Measurements from ENCODE around the gene NFIB. TPM values are rescaled to one million over a fixed set of nuclear protein-coding genes. Genes with fewer than 3 reads are reported as not detected.

Gene NFIB
- polyA plus RNA-seq, 1 donor (not counting 4 experiments of a cell fraction or from before 2014, with no cell fraction given) = 8.9 TPM

GRCh38 chr9:14361074-14361473 lies 47.1 kb upstream of the NFIB start:
- DNase-seq (ENCODE audit: low read depth, low spot score) (no peak), FAIRE-seq (no peak)
- Histone ChIP-seq H3K36me3 (ENCODE audit: control insufficient read depth in 2 of 2, extremely low read depth in 1 of 2, insufficient read depth in 2 of 2, low read length in 2 of 2) (no peaks in the 10 kb centered on the region), H3K9me1 (ENCODE audit: control insufficient read depth, extremely low read depth, insufficient read depth, low read length) (no peaks in the 10 kb centered on the region), H2AFZ (ENCODE audit: control insufficient read depth, low read length) (no peak overlapping the region), H3K79me2 (ENCODE audit: control insufficient read depth, insufficient read depth, low read length) (no peaks in the 10 kb centered on the region), H3K4me1 (ENCODE audit: control insufficient read depth, extremely low read depth, insufficient read depth, low read length) (no peaks in the 10 kb centered on the region), H3K27me3 (ENCODE audit: control insufficient read depth, extremely low read depth, insufficient read depth, low read length) (peaks cover 4% of the 10 kb centered on the region), H3K9me3 (ENCODE audit: control insufficient read depth, low read depth, low read length) (no peaks in the 10 kb centered on the region), H4K20me1 (ENCODE audit: control insufficient read depth, extremely low read depth, insufficient read depth, low read length) (no peaks in the 10 kb centered on the region), H3K9ac (ENCODE audit: control insufficient read depth, extremely low read depth, insufficient read depth, low read length) (no peak overlapping the region), H3K27ac (ENCODE audit: control insufficient read depth, insufficient read depth, low read length) (no peak overlapping the region), H3K4me3 (ENCODE audit: control insufficient read depth in 2 of 3, extremely low read depth in 1 of 3, insufficient read depth in 2 of 3, low read depth in 1 of 3, low read length in 3 of 3) (no peak overlapping the region), H3K4me2 (ENCODE audit: control insufficient read depth, extremely low read depth, insufficient read depth, low read depth, low read length) (no peak overlapping the region)
- dilution Hi-C loops (cut with MboI; ENCODE audit: extremely low pct_ligation_motif_present, low sequenced_read_pairs) = no loop called here
- TF ChIP-seq CTCF (optimal IDR thresholded peaks at IDR 0.05 in 1 of 3, IDR thresholded peaks at IDR 0.05 in 1 of 3, conservative IDR thresholded peaks at IDR 0.05 in 1 of 3; ENCODE audit: extremely low read depth in 1 of 3, insufficient read depth in 2 of 3, low read length in 3 of 3) (no peak), EZH2 (IDR thresholded peaks at IDR 0.05; ENCODE audit: low read length) (no peak)

DNA sequence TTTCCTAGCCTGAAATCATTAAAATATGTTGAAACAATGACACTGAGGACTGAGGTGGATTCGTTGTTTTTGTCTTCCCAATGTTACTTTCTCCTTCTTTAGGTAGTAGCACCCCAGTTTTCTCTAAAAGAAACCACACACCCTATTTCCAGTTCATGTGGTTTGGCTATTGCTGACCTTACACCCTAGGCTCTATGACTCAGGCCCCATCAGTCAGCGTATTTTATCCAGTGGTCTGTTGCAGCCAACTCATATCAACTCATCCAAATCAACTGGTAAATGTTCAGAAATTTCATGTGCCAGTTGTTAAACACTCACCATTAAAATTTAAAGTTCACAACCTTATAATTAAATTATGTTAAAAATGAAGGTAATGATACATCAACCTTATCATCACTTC lies 44.6 kb upstream of the NFIB start:
- no peak overlapping the region for H2AFZ ChIP-seq (ENCODE audit: control insufficient read depth, low read length)
- no peak overlapping the region for H3K27ac ChIP-seq (ENCODE audit: control insufficient read depth, insufficient read depth, low read length)
- no peaks in the 10 kb centered on the region for H3K9me1 ChIP-seq (ENCODE audit: control insufficient read depth, extremely low read depth, insufficient read depth, low read length)
- no peak for TF ChIP-seq EZH2 (IDR thresholded peaks at IDR 0.05; ENCODE audit: low read length)
- no peak for TF ChIP-seq CTCF (optimal IDR thresholded peaks at IDR 0.05 in 1 of 3, IDR thresholded peaks at IDR 0.05 in 1 of 3, conservative IDR thresholded peaks at IDR 0.05 in 1 of 3; ENCODE audit: extremely low read depth in 1 of 3, insufficient read depth in 2 of 3, low read length in 3 of 3)
- FAIRE-seq (no peak), DNase-seq (ENCODE audit: low read depth, low spot score) (no peak)
- no peaks in the 10 kb centered on the region for H3K79me2 ChIP-seq (ENCODE audit: control insufficient read depth, insufficient read depth, low read length)
- H4K20me1 ChIP-seq (ENCODE audit: control insufficient read depth, extremely low read depth, insufficient read depth, low read length) = no peaks in the 10 kb centered on the region
- no peaks in the 10 kb centered on the region for H3K36me3 ChIP-seq (ENCODE audit: control insufficient read depth in 2 of 2, extremely low read depth in 1 of 2, insufficient read depth in 2 of 2, low read length in 2 of 2)
- H3K9ac ChIP-seq (ENCODE audit: control insufficient read depth, extremely low read depth, insufficient read depth, low read length) = no peak overlapping the region
- H3K4me2 ChIP-seq (ENCODE audit: control insufficient read depth, extremely low read depth, insufficient read depth, low read depth, low read length) = no peak overlapping the region
- no peaks in the 10 kb centered on the region for H3K4me1 ChIP-seq (ENCODE audit: control insufficient read depth, extremely low read depth, insufficient read depth, low read length)
- H3K27me3 ChIP-seq (ENCODE audit: control insufficient read depth, extremely low read depth, insufficient read depth, low read length) = no peaks in the 10 kb centered on the region
- dilution Hi-C loops (cut with MboI; ENCODE audit: extremely low pct_ligation_motif_present, low sequenced_read_pairs) = no loop called here
- no peak overlapping the region for H3K4me3 ChIP-seq (ENCODE audit: control insufficient read depth in 2 of 3, extremely low read depth in 1 of 3, insufficient read depth in 2 of 3, low read depth in 1 of 3, low read length in 3 of 3)
- H3K9me3 ChIP-seq (ENCODE audit: control insufficient read depth, low read depth, low read length) = no peaks in the 10 kb centered on the region

Measured in keratinocyte (primary cell).